Right atrium auricular region (tissue), 2 donors: ENCODE results near the gene IGFBP1. TPM values are rescaled to one million over a fixed set of nuclear protein-coding genes. Genes with fewer than 3 reads are reported as not detected.

Experiments
- DNase-seq: peaks from one replicate; pipeline ENCODE4 v3.0.0-alpha.2; 2019; ENCODE audit warnings: low spot score
- H3K27ac ChIP-seq, 2 donors: fragments of 200-600 bp; sonication (generic); 1 replicate in 1 of 2; 2 replicates in 1 of 2; pipeline ENCODE4 v1.5.1; 2016 to 2019
- H3K27me3 ChIP-seq, 2 donors: fragments of 200-600 bp; sonication (generic); one replicate each; pipeline versions ENCODE4 v1.5.1 to v1.6.0; 2017 to 2019
- H3K36me3 ChIP-seq: fragments of 200-600 bp; sonication (generic); one replicate; pipeline ENCODE4 v1.5.1; 2016
- H3K4me1 ChIP-seq, 2 donors: fragments of 200-600 bp; sonication (generic); one replicate each; pipeline versions ENCODE4 v1.5.1 to v1.6.0; 2017 to 2019
- H3K4me3 ChIP-seq, 2 donors: fragments of 200-600 bp; sonication (generic); 1 replicate in 1 of 2; 2 replicates in 1 of 2; pipeline ENCODE4 v1.5.1; 2017 to 2019; ENCODE audit warnings: mild to moderate bottlenecking in 1 of 2, moderate library complexity in 1 of 2
- H3K9me3 ChIP-seq, 2 donors: fragments of 200-600 bp; sonication (generic); one replicate each; pipeline ENCODE4 v1.5.1; 2019
- total RNA-seq, 2 donors: library from RNA; depleted of rRNA; stranded (reverse); fragments of >200 nt; gene quantifications; one replicate each; pipeline ENCODE4 v1.1.0, GENCODE V29; 2016
- TF ChIP-seq, protein P1 (sequence below), 2 donors: fragments of 200-600 bp; sonication (generic); IDR thresholded peaks; one replicate each; pipeline ENCODE4 v1.5.1; 2019; ENCODE audit warnings: antibody characterized with exemption in 2 of 2

The IGFBP1 gene
- total RNA-seq, 2 donors from 2014 or later = 1.6 TPM; not detected in 1

DNA sequence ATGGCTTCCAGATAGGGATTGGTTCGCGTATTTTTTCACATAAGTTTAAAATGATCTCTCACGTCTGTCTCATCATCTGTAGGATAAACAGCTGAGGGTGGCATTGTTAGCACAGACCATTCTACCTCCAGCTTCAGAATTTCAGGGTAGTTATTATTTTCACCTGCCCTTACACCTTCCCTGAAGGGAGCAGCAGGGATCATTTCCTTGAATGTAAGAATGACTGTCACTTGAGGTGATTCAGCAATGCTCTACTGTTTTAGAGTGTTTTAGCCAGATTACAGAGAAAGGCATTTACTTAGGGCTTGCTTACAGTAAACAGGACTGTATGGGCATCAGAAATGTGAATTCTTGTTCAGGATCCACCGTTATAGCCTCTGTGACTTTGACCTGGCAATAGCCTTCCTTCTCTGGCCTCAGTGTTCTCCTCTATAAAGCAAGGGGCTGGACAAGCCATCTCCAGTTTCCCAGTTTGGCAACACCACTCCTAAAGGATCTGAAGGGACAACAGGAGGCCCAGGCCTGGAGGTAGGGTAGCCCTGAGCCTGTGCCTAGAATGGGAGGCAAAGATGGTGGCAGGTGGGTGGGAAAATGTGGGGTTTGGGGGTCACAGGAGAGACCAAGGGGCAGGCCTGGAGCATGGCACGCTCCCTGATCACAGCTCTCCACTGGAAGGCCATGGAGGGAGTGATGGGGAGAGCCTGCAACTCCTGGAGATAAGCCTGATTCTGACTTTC, 1.2 kb upstream of the IGFBP1 start:
- H3K4me3 ChIP-seq = no peak overlapping the region
- no peaks in the 10 kb centered on the region for H3K36me3 ChIP-seq
- H3K9me3 ChIP-seq = no peaks in the 10 kb centered on the region
- H3K27ac ChIP-seq = no peak overlapping the region
- H3K27me3 ChIP-seq = no peaks in the 10 kb centered on the region
- no peak for DNase-seq
- peaks cover 0 to 11% of the 10 kb centered on the region in 2 donors for H3K4me1 ChIP-seq
- TF ChIP-seq, protein P1, sequence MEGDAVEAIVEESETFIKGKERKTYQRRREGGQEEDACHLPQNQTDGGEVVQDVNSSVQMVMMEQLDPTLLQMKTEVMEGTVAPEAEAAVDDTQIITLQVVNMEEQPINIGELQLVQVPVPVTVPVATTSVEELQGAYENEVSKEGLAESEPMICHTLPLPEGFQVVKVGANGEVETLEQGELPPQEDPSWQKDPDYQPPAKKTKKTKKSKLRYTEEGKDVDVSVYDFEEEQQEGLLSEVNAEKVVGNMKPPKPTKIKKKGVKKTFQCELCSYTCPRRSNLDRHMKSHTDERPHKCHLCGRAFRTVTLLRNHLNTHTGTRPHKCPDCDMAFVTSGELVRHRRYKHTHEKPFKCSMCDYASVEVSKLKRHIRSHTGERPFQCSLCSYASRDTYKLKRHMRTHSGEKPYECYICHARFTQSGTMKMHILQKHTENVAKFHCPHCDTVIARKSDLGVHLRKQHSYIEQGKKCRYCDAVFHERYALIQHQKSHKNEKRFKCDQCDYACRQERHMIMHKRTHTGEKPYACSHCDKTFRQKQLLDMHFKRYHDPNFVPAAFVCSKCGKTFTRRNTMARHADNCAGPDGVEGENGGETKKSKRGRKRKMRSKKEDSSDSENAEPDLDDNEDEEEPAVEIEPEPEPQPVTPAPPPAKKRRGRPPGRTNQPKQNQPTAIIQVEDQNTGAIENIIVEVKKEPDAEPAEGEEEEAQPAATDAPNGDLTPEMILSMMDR (IDR thresholded peaks at IDR 0.05) = no peak

DNA sequence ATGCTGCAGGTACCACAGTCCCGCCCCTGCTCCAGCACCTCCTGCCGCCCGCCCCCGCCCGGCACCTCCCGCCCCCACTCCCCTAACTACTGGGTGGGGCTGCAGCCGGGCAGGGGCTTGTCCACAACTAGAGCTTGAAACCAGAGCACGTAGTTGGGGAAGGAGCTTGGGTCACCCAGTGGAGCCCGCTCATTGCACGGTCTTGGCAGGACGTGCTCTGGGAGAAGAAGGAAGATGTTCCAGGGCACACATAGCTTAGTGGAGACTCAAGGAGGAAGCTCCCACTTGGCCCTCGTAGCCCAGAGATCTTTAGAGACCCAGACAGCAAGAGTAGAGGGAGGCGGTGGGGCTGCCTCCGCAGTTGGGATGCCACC, 692 bp downstream of the IGFBP1 start:
- DNase-seq = no peak
- Histone ChIP-seq H3K4me3 (peak overlapping the region in 1 of 2 donors; percentile 41), H3K27me3 (no peaks in the 10 kb centered on the region), H3K4me1 (peaks cover 0 to 11% of the 10 kb centered on the region in 2 donors), H3K27ac (no peak overlapping the region), H3K36me3 (no peaks in the 10 kb centered on the region), H3K9me3 (no peaks in the 10 kb centered on the region)
- TF ChIP-seq, protein P1 (IDR thresholded peaks at IDR 0.05) = no peak

DNA sequence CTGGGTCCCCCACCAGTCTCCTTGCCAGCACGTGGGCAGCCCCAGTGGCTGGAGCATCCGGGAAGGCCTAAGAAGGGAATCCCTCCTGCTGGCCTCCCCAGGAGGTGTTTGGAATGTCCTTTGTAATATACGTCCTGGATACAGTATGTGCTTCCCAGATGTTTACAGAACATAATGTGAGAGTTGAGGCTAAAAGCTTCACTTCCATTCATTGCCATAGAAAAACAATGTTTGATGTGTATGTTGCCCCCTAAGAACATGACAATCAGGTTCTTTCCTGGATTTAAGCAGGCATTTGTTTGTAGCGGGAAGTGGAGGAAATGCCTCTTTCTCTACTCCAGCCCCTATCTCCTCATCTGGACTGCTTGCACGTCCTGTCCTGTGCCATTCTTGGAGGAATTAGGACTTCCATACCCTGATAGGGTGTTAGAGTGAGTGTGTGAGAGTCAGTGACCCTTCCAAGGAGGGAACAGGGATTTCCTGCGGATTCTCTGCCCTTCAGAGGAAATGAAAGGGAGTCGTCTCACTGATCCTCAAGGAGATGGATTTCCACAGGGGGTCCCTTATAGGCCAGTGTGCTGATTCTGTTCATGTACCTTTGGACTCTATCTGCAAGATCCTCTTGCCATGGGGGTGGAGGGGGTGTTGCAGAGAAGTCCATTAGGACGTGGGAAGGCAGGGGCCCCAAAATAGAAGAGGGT, 1.2 kb downstream of the IGFBP1 start:
- no peak for DNase-seq
- Histone ChIP-seq H3K27me3 (no peaks in the 10 kb centered on the region), H3K9me3 (no peaks in the 10 kb centered on the region), H3K4me3 (no peak overlapping the region), H3K4me1 (peaks cover 0 to 11% of the 10 kb centered on the region in 2 donors), H3K36me3 (no peaks in the 10 kb centered on the region), H3K27ac (no peak overlapping the region)
- TF ChIP-seq, protein P1 (IDR thresholded peaks at IDR 0.05) = no peak

DNA sequence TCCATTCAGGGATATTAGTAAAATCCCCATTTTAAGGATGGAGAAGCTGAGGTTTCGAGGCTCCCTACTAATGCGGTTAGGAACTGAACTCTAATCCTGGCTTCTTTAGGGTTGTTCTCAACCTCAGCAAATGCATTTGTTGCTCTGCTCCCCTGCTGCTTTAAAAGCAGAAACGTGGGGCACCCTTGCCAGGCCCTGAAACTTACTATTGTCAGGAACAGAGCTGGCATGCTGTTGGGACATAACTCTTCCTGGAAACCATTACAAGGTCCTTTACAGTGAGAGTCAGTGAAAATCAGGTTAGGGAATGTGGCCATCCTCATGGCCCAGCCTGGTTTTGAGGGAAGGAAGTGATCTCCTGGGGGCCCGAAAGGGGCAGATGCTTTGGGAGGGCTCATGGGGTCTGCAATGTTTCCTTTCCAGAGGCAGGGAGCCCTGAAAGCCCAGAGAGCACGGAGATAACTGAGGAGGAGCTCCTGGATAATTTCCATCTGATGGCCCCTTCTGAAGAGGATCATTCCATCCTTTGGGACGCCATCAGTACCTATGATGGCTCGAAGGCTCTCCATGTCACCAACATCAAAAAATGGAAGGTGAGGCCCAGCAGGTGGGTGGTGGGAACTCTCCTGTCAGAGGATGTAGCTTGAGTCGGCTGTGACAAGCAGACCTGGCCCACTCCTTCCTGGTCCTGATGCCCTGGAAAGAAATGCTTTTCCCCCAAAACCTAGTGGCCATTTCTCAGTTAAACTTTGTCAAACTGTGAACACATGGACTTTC, 2.0 kb downstream of the IGFBP1 start:
- DNase-seq = no peak
- TF ChIP-seq, protein P1 (IDR thresholded peaks at IDR 0.05) = no peak
- no peaks in the 10 kb centered on the region for H3K9me3 ChIP-seq
- H3K27me3 ChIP-seq = no peaks in the 10 kb centered on the region
- H3K4me3 ChIP-seq = no peak overlapping the region
- no peaks in the 10 kb centered on the region for H3K36me3 ChIP-seq
- peaks cover 0 to 11% of the 10 kb centered on the region in 2 donors for H3K4me1 ChIP-seq
- H3K27ac ChIP-seq = no peak overlapping the region

DNA sequence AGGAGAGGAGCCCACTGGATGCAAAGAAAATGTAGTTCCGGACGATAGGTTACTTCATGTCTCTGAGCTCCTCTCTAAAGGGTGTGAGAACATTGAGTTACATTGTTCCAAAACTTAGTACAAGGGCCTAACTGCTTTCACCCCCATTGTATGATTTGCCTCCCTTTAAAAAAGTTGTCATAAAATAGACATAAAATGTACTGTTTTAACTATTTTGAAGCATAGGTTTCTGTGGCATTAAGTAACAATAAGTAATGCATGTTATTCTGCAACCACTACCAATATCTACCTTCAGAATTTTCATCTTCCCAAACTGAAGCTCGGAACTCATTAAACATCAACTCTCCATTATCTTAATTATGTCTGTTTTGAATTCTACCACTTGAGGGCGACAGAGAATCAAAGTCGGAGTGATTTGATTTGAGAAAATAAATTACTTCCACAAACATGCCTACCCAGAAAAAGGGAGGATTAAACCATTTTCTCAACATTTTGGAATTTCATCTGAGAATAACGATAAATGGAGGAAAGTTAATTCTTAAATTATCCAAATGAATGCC, 2.7 kb downstream of the IGFBP1 start:
- TF ChIP-seq, protein P1 (IDR thresholded peaks at IDR 0.05) = peak; percentile 45 to 75
- no peaks in the 10 kb centered on the region for H3K27me3 ChIP-seq
- no peak overlapping the region for H3K4me3 ChIP-seq
- no peaks in the 10 kb centered on the region for H3K9me3 ChIP-seq
- H3K27ac ChIP-seq = no peak overlapping the region
- H3K4me1 ChIP-seq = peaks cover 0 to 11% of the 10 kb centered on the region in 2 donors
- DNase-seq = no peak
- no peaks in the 10 kb centered on the region for H3K36me3 ChIP-seq
